Measurements from ENCODE around the gene DEXI. TPM values are rescaled to one million over a fixed set of nuclear protein-coding genes. Genes with fewer than 3 reads are reported as not detected.

Gene DEXI
- total RNA-seq, 1 donor from 2014 or later = 37.2 TPM

DNA sequence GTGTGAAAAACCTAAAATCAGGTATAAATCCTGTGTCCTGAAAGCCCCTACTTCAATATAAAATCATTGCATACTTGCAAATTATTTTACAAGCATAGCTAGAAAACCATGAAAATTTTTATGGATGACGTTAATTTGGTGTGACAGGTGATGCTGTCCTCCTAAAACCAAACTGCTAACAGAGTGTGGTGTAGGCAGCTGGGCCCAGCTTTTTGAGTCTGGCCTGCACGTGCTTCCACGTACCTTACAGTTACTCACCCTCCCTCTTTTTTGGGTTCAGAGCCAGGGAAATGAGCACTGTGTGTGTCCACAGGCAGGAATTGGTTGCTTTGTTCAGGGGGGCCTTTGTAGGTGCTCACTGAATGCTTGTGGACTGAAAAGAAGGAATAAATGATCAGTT lies 38.5 kb upstream of the DEXI start:
- Mint-ChIP-seq H3K4me1 (ENCODE audit: low read depth) (no peaks in the 10 kb centered on the region), H3K4me3 (ENCODE audit: unreplicated experiment) (no peak overlapping the region), H3K36me3 (ENCODE audit: low read depth) (peaks cover 30% of the 10 kb centered on the region), H3K27me3 (ENCODE audit: low read depth) (no peaks in the 10 kb centered on the region), H3K27ac (ENCODE audit: unreplicated experiment) (no peak overlapping the region), H3K9me3 (ENCODE audit: low read depth) (no peaks in the 10 kb centered on the region)
- TF ChIP-seq, protein P1, sequence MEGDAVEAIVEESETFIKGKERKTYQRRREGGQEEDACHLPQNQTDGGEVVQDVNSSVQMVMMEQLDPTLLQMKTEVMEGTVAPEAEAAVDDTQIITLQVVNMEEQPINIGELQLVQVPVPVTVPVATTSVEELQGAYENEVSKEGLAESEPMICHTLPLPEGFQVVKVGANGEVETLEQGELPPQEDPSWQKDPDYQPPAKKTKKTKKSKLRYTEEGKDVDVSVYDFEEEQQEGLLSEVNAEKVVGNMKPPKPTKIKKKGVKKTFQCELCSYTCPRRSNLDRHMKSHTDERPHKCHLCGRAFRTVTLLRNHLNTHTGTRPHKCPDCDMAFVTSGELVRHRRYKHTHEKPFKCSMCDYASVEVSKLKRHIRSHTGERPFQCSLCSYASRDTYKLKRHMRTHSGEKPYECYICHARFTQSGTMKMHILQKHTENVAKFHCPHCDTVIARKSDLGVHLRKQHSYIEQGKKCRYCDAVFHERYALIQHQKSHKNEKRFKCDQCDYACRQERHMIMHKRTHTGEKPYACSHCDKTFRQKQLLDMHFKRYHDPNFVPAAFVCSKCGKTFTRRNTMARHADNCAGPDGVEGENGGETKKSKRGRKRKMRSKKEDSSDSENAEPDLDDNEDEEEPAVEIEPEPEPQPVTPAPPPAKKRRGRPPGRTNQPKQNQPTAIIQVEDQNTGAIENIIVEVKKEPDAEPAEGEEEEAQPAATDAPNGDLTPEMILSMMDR (IDR thresholded peaks at IDR 0.05) = no peak
- no peak for DNase-seq (ENCODE audit: low spot score)

DNA sequence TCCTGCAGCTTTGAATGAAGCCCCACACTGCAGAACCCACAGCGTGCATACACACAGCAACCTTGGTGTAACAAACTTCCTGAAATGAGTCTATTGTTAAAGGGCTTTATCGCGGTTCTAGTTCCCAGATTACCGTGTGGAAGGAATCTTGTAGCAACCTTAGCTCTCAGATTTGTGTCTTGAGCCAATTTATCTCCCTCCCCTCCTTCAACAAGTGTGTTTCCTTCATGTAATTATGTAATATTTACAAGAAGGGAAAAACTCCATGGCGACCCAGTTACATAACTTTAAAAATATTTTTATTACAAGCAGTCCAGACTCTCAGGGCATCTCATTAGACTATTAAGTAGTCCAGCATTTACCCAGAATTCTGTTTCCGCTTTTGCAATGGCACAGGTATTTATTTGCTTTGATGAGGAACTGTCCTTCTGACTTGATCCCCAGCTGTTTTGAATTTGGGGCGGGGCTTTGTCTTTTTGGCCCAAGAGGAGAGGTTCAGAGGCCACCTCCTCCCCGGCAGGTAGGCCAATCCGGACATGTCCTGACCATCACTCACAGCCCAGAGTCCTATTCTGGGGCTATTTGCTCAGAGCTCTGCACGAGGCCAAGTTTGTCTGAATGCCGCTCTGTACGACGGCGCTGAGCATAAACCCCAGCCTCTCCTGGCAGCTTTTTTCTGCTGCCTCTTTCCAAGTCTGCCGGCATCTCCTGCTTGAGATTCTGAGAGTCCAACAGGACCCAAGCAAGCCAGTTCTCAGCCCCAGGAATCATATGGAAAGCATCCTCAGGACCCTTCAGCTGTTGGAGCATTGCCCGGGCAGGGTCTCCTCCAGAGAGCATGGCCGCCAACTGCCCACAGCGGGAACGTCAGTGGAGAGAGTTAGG lies 37.7 kb upstream of the DEXI start:
- DNase-seq (ENCODE audit: low spot score) = no peak
- no peaks in the 10 kb centered on the region for H3K9me3 Mint-ChIP-seq (ENCODE audit: low read depth)
- H3K36me3 Mint-ChIP-seq (ENCODE audit: low read depth) = peaks cover 28% of the 10 kb centered on the region
- H3K4me1 Mint-ChIP-seq (ENCODE audit: low read depth) = no peaks in the 10 kb centered on the region
- no peak overlapping the region for H3K4me3 Mint-ChIP-seq (ENCODE audit: unreplicated experiment)
- TF ChIP-seq, protein P1 (IDR thresholded peaks at IDR 0.05) = no peak
- H3K27ac Mint-ChIP-seq (ENCODE audit: unreplicated experiment) = no peak overlapping the region
- no peaks in the 10 kb centered on the region for H3K27me3 Mint-ChIP-seq (ENCODE audit: low read depth)

GRCh38 chr16:10978871-10979446 lies 36.7 kb upstream of the DEXI start:
- H3K9me3 Mint-ChIP-seq (ENCODE audit: low read depth) = no peaks in the 10 kb centered on the region
- peaks cover 29% of the 10 kb centered on the region for H3K36me3 Mint-ChIP-seq (ENCODE audit: low read depth)
- no peak for DNase-seq (ENCODE audit: low spot score)
- TF ChIP-seq, protein P1 (IDR thresholded peaks at IDR 0.05) = no peak
- no peak overlapping the region for H3K27ac Mint-ChIP-seq (ENCODE audit: unreplicated experiment)
- no peaks in the 10 kb centered on the region for H3K4me1 Mint-ChIP-seq (ENCODE audit: low read depth)
- no peak overlapping the region for H3K4me3 Mint-ChIP-seq (ENCODE audit: unreplicated experiment)
- H3K27me3 Mint-ChIP-seq (ENCODE audit: low read depth) = no peaks in the 10 kb centered on the region

DNA sequence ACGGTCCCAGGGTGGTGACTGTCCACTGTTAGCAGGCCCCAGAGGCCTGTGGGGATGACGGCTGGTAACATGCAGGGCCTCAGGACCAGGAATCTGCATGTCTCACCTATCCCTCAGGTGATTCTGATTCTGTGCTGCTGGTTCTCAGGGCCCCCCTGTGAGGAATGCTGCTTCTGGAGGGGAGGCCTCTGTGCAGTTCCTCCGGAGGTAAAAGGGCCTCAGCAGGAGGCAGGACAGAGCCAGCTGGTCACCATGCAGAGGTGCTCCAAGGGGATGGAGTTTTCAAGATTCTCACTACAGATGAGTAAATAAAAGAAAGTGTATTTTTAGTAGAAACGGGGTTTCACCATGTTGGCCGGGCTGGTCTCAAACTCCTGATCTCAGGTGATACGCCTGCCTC lies 35.9 kb upstream of the DEXI start:
- Mint-ChIP-seq H3K27me3 (ENCODE audit: low read depth) (no peaks in the 10 kb centered on the region), H3K4me3 (ENCODE audit: unreplicated experiment) (no peak overlapping the region), H3K27ac (ENCODE audit: unreplicated experiment) (no peak overlapping the region)

GRCh38 chr16:10976634-10977033 lies 34.4 kb upstream of the DEXI start:
- Mint-ChIP-seq H3K9me3 (ENCODE audit: low read depth) (no peaks in the 10 kb centered on the region), H3K36me3 (ENCODE audit: low read depth) (peaks cover 26% of the 10 kb centered on the region), H3K27me3 (ENCODE audit: low read depth) (no peaks in the 10 kb centered on the region), H3K4me3 (ENCODE audit: unreplicated experiment) (no peak overlapping the region), H3K4me1 (ENCODE audit: low read depth) (peaks cover 15% of the 10 kb centered on the region), H3K27ac (ENCODE audit: unreplicated experiment) (no peak overlapping the region)
- no peak for DNase-seq (ENCODE audit: low spot score)
- TF ChIP-seq, protein P1 (IDR thresholded peaks at IDR 0.05) = no peak

More for the DNA sequence above, 35.9 kb upstream of the DEXI start:
- H3K4me1 Mint-ChIP-seq (ENCODE audit: low read depth) = peaks cover 2% of the 10 kb centered on the region
- DNase-seq (ENCODE audit: low spot score) = no peak
- TF ChIP-seq, protein P1 (IDR thresholded peaks at IDR 0.05) = no peak
- H3K9me3 Mint-ChIP-seq (ENCODE audit: low read depth) = no peaks in the 10 kb centered on the region
- H3K36me3 Mint-ChIP-seq (ENCODE audit: low read depth) = peaks cover 30% of the 10 kb centered on the region
